ENCODE measurements around the gene MORC2.

GRCh38 chr22:30922151-30922611, 46.4 kb downstream of the MORC2 start:
- TF ChIP-seq, protein P1, sequence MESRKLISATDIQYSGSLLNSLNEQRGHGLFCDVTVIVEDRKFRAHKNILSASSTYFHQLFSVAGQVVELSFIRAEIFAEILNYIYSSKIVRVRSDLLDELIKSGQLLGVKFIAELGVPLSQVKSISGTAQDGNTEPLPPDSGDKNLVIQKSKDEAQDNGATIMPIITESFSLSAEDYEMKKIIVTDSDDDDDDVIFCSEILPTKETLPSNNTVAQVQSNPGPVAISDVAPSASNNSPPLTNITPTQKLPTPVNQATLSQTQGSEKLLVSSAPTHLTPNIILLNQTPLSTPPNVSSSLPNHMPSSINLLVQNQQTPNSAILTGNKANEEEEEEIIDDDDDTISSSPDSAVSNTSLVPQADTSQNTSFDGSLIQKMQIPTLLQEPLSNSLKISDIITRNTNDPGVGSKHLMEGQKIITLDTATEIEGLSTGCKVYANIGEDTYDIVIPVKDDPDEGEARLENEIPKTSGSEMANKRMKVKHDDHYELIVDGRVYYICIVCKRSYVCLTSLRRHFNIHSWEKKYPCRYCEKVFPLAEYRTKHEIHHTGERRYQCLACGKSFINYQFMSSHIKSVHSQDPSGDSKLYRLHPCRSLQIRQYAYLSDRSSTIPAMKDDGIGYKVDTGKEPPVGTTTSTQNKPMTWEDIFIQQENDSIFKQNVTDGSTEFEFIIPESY (IDR thresholded peaks at IDR 0.05; ENCODE audit: extremely low read depth, insufficient replicate concordance, low read length): no peak
- TF ChIP-seq, protein P2, sequence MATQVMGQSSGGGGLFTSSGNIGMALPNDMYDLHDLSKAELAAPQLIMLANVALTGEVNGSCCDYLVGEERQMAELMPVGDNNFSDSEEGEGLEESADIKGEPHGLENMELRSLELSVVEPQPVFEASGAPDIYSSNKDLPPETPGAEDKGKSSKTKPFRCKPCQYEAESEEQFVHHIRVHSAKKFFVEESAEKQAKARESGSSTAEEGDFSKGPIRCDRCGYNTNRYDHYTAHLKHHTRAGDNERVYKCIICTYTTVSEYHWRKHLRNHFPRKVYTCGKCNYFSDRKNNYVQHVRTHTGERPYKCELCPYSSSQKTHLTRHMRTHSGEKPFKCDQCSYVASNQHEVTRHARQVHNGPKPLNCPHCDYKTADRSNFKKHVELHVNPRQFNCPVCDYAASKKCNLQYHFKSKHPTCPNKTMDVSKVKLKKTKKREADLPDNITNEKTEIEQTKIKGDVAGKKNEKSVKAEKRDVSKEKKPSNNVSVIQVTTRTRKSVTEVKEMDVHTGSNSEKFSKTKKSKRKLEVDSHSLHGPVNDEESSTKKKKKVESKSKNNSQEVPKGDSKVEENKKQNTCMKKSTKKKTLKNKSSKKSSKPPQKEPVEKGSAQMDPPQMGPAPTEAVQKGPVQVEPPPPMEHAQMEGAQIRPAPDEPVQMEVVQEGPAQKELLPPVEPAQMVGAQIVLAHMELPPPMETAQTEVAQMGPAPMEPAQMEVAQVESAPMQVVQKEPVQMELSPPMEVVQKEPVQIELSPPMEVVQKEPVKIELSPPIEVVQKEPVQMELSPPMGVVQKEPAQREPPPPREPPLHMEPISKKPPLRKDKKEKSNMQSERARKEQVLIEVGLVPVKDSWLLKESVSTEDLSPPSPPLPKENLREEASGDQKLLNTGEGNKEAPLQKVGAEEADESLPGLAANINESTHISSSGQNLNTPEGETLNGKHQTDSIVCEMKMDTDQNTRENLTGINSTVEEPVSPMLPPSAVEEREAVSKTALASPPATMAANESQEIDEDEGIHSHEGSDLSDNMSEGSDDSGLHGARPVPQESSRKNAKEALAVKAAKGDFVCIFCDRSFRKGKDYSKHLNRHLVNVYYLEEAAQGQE (IDR thresholded peaks at IDR 0.05; ENCODE audit: low read depth): no peak
- TF ChIP-seq YY1 (IDR thresholded peaks at IDR 0.05; ENCODE audit: extremely low read depth, insufficient replicate concordance, low read depth, low read length) (no peak), EZH2phosphoT487 (IDR thresholded peaks at IDR 0.05; ENCODE audit: borderline replicate concordance) (no peak), CTCF (IDR thresholded peaks at IDR 0.05 in 2 of 3, conservative IDR thresholded peaks at IDR 0.05 in 1 of 3; ENCODE audit: borderline replicate concordance in 1 of 3, insufficient read depth in 1 of 3, low read depth in 2 of 3, low read length in 2 of 3) (no peak), SP1 (IDR thresholded peaks at IDR 0.05; ENCODE audit: low read depth) (no peak), MAX (IDR thresholded peaks at IDR 0.05) (no peak), POLR2AphosphoS5 (IDR thresholded peaks at IDR 0.05; ENCODE audit: low read depth, low read length) (no peak)
